ENCODE results near the gene RTN4RL1. TPM values are rescaled to one million over a fixed set of nuclear protein-coding genes. Genes with fewer than 3 reads are reported as not detected.

The RTN4RL1 gene
- total RNA-seq, 4 donors from 2014 or later, result 0.50 to 0.86 (median 0.67) TPM

GRCh38 chr17:2059547-2060384, 34.6 kb upstream of the RTN4RL1 start:
- 56% methylated on average over 19 of the region's 21 CpGs for WGBS
- peak overlapping the region; percentile 66 to 84 (median 72) for H3K4me3 ChIP-seq
- intact Hi-C loops (cut with DNase I), result loop anchor here (5.0 kb wide), 1 partner anchor 118 kb away; no protein-coding TSS in a partner anchor
- H3K27ac ChIP-seq (replicated peaks in 1 of 4), result peak overlapping the region; percentile 90 to 97 (median 92)
- peaks cover 0 to 7% (median 0%) of the 10 kb centered on the region in 4 donors for H3K27me3 ChIP-seq
- H3K9me3 ChIP-seq, result no peaks in the 10 kb centered on the region
- no peak for TF ChIP-seq POLR2AphosphoS5 (IDR thresholded peaks at IDR 0.05)
- no peak for TF ChIP-seq CTCF (IDR thresholded peaks at IDR 0.05)
- no peak for TF ChIP-seq POLR2A (IDR thresholded peaks at IDR 0.05; ENCODE audit: low read depth)
- TF ChIP-seq EP300 (IDR thresholded peaks at IDR 0.05), result no peak
- H3K4me1 ChIP-seq, result peaks cover 71 to 100% (median 96%) of the 10 kb centered on the region in 4 donors
- no peak for DNase-seq (ENCODE audit: extremely low spot score)
- H3K36me3 ChIP-seq, result peaks cover 3 to 31% (median 26%) of the 10 kb centered on the region in 4 donors

- WGBS, result 40% methylated on average over 24 of the region's 78 CpGs
- TF ChIP-seq POLR2AphosphoS5 (IDR thresholded peaks at IDR 0.05) (peak; percentile 41 to 55), EP300 (IDR thresholded peaks at IDR 0.05) (no peak), CTCF (IDR thresholded peaks at IDR 0.05) (peak; percentile 59 to 80 (median 69))
- H3K36me3 ChIP-seq, result peaks cover 3 to 26% (median 20%) of the 10 kb centered on the region in 4 donors
- H3K27ac ChIP-seq (replicated peaks in 1 of 4), result peak overlapping the region; percentile 90 to 97 (median 92)
- peak overlapping the region; percentile 66 to 84 (median 72) for H3K4me3 ChIP-seq
- H3K4me1 ChIP-seq, result peaks cover 71 to 100% (median 96%) of the 10 kb centered on the region in 4 donors
- intact Hi-C loops (cut with DNase I), result loop anchor here (5.0 kb wide), 1 partner anchor 118 kb away; no protein-coding TSS in a partner anchor
- peak; percentile 92 for DNase-seq (ENCODE audit: extremely low spot score)
- peaks cover 0 to 16% (median 0%) of the 10 kb centered on the region in 4 donors for H3K27me3 ChIP-seq
- no peaks in the 10 kb centered on the region for H3K9me3 ChIP-seq
Measured at GRCh38 chr17:2058586-2059546, 33.7 kb upstream of the RTN4RL1 start.

- Histone ChIP-seq H3K27me3 (peaks cover 0 to 25% (median 0%) of the 10 kb centered on the region in 4 donors), H3K4me1 (peaks cover 69 to 100% (median 96%) of the 10 kb centered on the region in 4 donors), H3K36me3 (peaks cover 3 to 26% (median 17%) of the 10 kb centered on the region in 4 donors), H3K4me3 (peak overlapping the region; percentile 66 to 84 (median 72)), H3K9me3 (no peaks in the 10 kb centered on the region), H3K27ac (replicated peaks in 1 of 4) (peak overlapping the region; percentile 90 to 97 (median 92))
- no peak for DNase-seq (ENCODE audit: extremely low spot score)
- intact Hi-C loops (cut with DNase I), result loop anchor here (5.0 kb wide), 1 partner anchor 119 kb away; no protein-coding TSS in a partner anchor
- 69% methylated on average over 24 of the region's 98 CpGs for WGBS
- TF ChIP-seq EP300 (IDR thresholded peaks at IDR 0.05) (no peak), POLR2A (IDR thresholded peaks at IDR 0.05; ENCODE audit: low read depth) (no peak), POLR2AphosphoS5 (IDR thresholded peaks at IDR 0.05) (no peak), CTCF (IDR thresholded peaks at IDR 0.05) (no peak)
Measured at GRCh38 chr17:2057760-2058585, 32.8 kb upstream of the RTN4RL1 start.

Measured in esophagus muscularis mucosa (tissue), 4 donors.